Activated naive CD8-positive, alpha-beta T cell (primary cell): Measurements from ENCODE around the gene DENND1A.

ENCODE experiments used
- H3K27ac Mint-ChIP-seq: one replicate; pipeline ENCODE4 v1.8.0; 2021; ENCODE audit warnings: mixed read lengths
- H3K27me3 Mint-ChIP-seq: one replicate; pipeline ENCODE4 v1.8.0; 2021; ENCODE audit warnings: mixed read lengths
- H3K36me3 Mint-ChIP-seq: one replicate; pipeline ENCODE4 v1.8.0; 2021; ENCODE audit warnings: mixed read lengths
- H3K4me1 Mint-ChIP-seq: one replicate; pipeline ENCODE4 v1.8.0; 2021; ENCODE audit warnings: low read depth, mixed read lengths
- H3K4me3 Mint-ChIP-seq: one replicate; pipeline ENCODE4 v1.8.0; 2021; ENCODE audit warnings: mild to moderate bottlenecking, mixed read lengths
- H3K9me3 Mint-ChIP-seq: one replicate; pipeline ENCODE4 v1.8.0; 2021; ENCODE audit warnings: low read depth, mixed read lengths

Gene DENND1A

DNA sequence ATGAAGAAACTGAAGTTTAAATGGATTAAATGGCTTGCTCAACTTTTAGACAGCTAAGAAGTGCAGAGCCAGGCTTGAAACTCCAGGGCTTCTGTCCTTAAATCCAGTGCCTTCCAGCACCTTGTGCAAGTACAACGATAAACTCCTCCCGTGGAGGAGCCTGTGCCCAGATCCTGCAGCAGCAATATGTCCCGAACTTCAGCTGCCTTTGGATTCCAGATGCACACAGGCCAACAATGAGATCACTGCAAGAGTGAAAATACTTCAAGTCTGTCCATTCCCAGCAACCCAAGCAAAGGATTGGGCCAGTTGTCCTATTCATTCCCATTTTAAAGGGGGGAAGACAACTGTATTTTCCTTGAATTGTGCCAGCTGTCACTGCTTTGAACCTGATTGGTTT lies 374.3 kb downstream of the DENND1A start:
- Mint-ChIP-seq H3K4me1 (no peaks in the 10 kb centered on the region), H3K27me3 (no peaks in the 10 kb centered on the region), H3K36me3 (peaks cover 28% of the 10 kb centered on the region), H3K27ac (no peak overlapping the region), H3K9me3 (no peaks in the 10 kb centered on the region), H3K4me3 (no peak overlapping the region)

DNA sequence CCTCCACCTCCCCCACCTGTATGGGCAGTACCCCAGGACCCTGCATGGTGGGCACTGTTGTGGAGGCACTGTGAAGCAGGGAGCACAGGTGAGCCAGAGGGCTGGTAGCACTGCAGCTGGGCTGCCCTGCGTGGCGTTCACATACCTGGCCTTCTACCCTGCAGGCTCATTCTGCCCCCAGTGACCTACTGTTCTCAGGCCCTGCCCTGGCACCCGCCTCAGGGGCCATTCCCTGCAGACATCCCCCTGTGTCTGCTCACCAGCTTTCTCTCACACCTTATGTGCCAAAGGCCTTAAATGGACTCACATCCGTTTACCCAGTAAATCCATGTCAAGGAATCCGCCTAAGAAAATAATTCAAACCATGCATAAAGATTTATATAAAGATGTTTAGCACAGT lies 377.4 kb downstream of the DENND1A start:
- no peaks in the 10 kb centered on the region for H3K27me3 Mint-ChIP-seq
- no peaks in the 10 kb centered on the region for H3K9me3 Mint-ChIP-seq
- peaks cover 21% of the 10 kb centered on the region for H3K36me3 Mint-ChIP-seq
- H3K4me3 Mint-ChIP-seq: no peak overlapping the region
- H3K4me1 Mint-ChIP-seq: peaks cover 22% of the 10 kb centered on the region
- H3K27ac Mint-ChIP-seq: no peak overlapping the region

DNA sequence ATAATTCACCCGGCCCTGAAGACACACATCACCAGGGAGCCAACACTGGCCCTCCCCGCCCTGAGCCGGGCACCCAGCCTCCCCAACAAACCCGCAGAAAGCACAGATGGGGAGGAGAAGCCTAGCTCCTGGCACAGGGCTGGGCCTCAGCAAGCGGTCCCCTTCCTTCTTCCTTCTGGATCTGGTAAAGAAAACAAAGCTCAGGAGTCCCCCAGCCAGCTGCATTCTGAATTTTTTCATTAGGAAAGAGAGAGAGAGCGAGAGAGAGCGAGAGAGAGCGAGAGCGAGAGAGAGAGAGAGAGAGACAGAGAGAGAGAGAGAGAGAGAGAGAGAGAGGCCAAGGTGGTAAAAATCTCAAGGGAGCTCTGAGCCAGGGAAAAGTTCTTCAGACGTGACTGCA lies 378.2 kb downstream of the DENND1A start:
- no peaks in the 10 kb centered on the region for H3K9me3 Mint-ChIP-seq
- no peaks in the 10 kb centered on the region for H3K27me3 Mint-ChIP-seq
- H3K27ac Mint-ChIP-seq: no peak overlapping the region
- H3K4me1 Mint-ChIP-seq: peaks cover 22% of the 10 kb centered on the region
- H3K4me3 Mint-ChIP-seq: no peak overlapping the region
- peaks cover 19% of the 10 kb centered on the region for H3K36me3 Mint-ChIP-seq

DNA sequence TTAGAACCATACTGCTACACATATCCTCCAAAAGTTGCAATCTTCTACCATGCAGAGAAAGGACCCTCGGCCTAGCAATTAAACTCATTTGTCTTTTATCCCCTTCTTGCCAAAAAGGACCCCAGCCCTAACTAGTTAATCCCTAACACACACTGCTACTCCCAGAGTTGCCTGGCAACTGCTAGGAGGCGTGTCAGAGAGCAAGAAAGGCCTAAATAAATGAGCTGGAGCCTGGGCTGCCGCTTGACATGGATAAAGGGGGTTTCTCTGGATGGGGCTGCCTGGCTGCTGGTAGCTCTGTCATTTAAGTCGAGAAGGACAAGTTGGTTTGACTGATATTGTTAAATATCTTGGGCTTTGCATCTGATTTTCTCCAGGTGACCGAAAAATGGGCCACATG lies 379.1 kb downstream of the DENND1A start:
- Mint-ChIP-seq H3K27ac (no peak overlapping the region), H3K4me1 (peaks cover 22% of the 10 kb centered on the region), H3K36me3 (peaks cover 15% of the 10 kb centered on the region)

DNA sequence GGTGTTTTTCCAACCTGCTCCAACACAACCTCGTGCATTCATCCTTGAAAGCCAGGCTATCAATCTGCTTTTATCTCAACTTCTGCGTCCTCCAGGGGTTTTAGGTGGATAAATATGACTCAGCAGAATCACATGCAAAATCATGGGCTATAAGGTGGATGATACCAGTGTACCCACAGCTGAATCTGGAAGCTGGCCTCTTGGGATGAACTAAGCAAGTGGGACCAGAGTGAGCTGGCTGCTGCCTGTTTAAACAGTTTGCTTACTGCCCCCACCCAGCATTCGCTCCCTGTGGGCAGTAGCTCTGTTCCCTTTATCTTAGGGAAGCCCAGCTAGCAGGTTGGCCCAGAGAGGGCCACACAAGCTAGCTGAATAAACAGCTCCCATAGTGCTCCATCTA lies 379.9 kb downstream of the DENND1A start:
- Mint-ChIP-seq H3K4me3 (peak overlapping the region; percentile 31), H3K4me1 (peaks cover 22% of the 10 kb centered on the region), H3K36me3 (peaks cover 8% of the 10 kb centered on the region), H3K9me3 (no peaks in the 10 kb centered on the region), H3K27me3 (no peaks in the 10 kb centered on the region), H3K27ac (peak overlapping the region; percentile 95)

More for the DNA sequence above, 379.1 kb downstream of the DENND1A start:
- Mint-ChIP-seq H3K27me3 (no peaks in the 10 kb centered on the region), H3K4me3 (no peak overlapping the region), H3K9me3 (no peaks in the 10 kb centered on the region)

DNA sequence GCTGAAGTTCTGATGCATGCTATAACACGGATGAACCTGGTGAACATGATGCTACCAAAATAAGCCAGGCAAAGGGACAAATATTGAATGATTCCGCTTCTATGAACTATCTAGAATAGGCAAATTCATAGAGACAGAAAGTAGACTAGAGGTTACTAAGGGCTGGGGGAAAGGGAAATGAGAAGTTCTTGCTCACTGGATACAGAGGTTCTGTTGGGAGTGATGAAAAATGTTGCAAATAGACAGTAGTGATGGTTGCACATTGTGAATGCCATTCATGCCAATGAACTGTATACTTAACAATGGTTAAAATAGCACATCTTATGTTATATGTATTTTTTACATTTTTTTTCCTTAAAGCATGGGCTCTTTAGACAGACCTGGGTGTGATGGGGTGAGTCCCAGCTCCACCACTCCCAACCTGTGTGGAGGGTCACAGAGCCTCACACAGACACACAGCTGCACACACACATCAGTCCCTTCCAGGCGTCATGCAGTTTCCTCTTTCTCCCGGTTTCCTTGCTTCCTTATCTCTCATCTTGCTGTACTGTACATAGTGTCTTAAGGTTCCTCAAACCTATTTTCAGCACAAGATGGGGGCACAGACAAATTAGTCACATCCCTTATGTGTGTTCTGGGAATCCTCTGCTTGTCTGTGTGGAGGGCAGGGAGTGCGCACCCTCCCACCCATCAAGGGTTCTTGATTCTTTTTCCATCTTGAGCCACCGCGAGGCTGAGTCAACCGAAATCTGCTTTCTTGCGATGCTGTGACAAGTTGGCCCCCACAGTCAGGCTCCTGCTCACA lies 381.0 kb downstream of the DENND1A start:
- Mint-ChIP-seq H3K36me3 (peaks cover 5% of the 10 kb centered on the region), H3K27me3 (no peaks in the 10 kb centered on the region), H3K27ac (peak overlapping the region; percentile 95), H3K9me3 (no peaks in the 10 kb centered on the region), H3K4me1 (peaks cover 22% of the 10 kb centered on the region), H3K4me3 (peak overlapping the region; percentile 31)

DNA sequence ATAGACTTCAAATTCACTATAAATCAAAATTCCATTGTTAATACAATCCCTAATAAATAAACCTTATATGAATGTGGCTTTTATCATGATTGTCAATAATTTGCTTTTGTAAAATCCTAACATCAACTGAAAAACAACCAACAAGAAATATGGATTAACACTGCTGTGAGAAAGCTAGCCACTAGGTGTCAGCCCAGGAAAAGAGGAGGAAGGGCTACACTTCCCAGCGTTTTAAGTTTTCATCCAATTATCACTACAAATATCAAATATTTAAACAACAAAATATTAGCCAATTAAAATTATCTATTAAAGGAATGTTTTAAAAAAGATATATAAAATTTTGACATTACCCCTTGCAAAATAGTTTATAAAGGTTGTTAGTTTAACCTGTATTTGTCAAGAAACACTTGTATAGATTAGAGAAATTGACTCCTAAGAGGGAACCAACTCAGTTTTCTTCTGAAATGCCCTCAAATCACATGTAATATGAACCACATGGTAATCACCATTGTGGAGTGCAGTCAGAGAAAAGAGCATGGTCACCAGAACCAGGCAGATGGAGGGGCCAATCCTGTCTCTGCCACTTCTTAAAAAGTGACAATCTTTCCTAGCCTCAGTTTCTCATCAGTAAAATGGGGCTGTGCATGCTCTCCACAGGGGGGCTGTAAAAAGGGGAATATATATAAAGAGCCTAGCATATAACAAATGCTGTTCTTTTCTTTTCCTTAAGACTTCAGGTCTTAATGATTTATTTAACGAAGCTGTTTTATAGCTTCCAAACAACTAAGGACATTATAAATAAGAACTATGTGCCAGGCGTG lies 385.7 kb downstream of the DENND1A start:
- no peak overlapping the region for H3K27ac Mint-ChIP-seq
- no peaks in the 10 kb centered on the region for H3K27me3 Mint-ChIP-seq
- no peak overlapping the region for H3K4me3 Mint-ChIP-seq
- H3K4me1 Mint-ChIP-seq: peaks cover 11% of the 10 kb centered on the region
- peaks cover 16% of the 10 kb centered on the region for H3K36me3 Mint-ChIP-seq
- H3K9me3 Mint-ChIP-seq: no peaks in the 10 kb centered on the region

DNA sequence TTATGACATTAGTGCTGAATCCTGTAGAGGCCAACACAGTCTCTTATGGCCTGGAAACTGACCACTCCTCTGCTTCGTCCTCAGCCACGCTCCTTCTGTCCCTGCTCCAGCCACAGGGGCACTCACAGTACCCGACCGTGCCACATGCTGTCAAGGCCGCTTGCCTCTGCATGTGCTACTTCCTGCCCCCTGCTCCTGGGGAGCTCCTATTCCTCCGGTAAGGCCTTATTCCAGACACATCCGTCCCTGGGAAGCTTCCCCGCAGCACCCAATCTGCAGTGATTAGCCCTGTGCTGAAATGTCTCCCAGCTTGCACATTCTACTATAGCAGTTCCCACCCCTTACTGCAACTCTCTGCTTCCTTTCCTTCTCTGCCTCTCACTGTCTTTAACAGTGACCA lies 386.4 kb downstream of the DENND1A start:
- Mint-ChIP-seq H3K27me3 (no peaks in the 10 kb centered on the region), H3K27ac (no peak overlapping the region), H3K9me3 (no peaks in the 10 kb centered on the region), H3K36me3 (peaks cover 16% of the 10 kb centered on the region), H3K4me1 (peaks cover 4% of the 10 kb centered on the region), H3K4me3 (no peak overlapping the region)

DNA sequence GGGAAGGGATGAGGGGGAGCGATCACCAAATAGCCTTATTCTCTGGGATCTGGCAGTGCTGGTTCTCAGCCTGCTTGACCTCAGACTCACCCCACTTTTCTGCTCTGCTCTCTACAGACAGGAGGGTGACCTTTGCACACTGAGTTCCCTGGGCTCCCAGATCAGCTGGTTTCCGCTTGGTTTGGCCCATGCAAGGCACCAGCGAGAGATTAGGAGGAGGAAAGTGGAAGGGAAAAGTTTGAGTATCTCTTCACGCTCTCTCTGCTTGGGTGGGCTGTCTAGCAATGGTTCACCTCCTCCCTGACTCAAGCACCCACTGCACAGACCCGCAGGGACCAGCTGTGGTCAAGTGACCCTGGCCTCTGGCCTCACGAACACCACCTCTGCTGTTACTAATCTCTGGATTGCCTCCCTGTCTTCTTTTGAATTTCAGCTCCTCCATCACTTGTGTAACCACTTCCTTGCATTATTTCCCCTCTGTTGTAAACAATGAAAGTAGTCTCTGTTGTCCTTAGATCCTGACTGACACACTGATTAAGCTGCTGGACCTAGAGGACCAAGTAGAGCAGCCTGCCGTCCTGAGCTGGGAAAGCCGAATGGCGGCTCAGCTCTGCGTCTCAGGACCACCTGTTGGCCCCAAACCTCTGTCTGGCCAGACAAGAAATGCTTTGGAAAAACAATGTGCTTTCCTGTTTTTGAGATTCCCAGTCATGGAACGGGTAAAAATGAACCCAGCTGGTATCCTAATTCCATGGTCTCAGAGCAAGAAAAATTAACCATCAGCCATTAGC lies 387.3 kb downstream of the DENND1A start:
- Mint-ChIP-seq H3K4me1 (no peaks in the 10 kb centered on the region), H3K9me3 (no peaks in the 10 kb centered on the region), H3K36me3 (peaks cover 14% of the 10 kb centered on the region), H3K27me3 (no peaks in the 10 kb centered on the region), H3K4me3 (no peak overlapping the region), H3K27ac (no peak overlapping the region)

DNA sequence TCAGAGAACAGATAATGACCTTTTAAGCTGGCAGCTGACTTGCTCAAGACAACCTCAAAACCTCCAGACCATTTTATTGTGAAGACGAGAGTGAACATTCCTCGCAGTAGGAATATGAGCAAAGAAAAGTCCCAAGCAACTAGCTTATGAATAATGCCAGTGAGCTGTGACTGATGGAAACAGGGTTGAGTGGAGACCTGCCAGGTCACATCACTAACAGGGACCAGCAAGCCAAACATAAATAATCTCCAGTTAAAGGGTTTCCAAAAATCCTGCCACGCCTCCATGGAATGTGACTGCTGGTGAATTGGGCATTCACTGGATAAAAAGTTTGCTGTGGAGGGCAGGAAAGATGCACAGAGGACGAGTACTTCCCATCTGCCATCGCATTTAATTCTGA lies 388.5 kb downstream of the DENND1A start:
- Mint-ChIP-seq H3K36me3 (peaks cover 17% of the 10 kb centered on the region), H3K27ac (no peak overlapping the region), H3K4me3 (no peak overlapping the region), H3K27me3 (no peaks in the 10 kb centered on the region), H3K4me1 (peaks cover 6% of the 10 kb centered on the region), H3K9me3 (no peaks in the 10 kb centered on the region)

DNA sequence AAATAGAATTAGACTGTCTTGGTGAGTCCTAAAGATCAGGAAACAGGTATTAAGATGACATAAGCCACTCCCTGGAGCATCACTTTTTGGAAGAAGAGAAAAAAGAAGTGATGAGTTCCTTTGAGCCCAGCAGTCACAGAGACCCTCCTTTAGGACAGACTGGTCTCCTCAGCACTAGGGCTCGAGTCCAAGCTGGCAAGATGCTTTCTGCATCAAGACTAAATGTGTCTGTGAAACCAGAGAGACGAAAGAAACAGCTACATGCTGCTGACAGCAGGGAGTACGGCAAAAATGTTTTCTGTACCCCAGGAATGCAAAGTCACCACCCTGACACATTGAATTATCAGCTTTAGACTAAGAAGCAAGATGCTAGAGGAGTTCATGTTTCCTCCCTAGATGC lies 389.5 kb downstream of the DENND1A start:
- no peak overlapping the region for H3K27ac Mint-ChIP-seq
- H3K36me3 Mint-ChIP-seq: peaks cover 21% of the 10 kb centered on the region
- peaks cover 6% of the 10 kb centered on the region for H3K4me1 Mint-ChIP-seq
- H3K27me3 Mint-ChIP-seq: no peaks in the 10 kb centered on the region
- peaks cover 2% of the 10 kb centered on the region for H3K9me3 Mint-ChIP-seq
- no peak overlapping the region for H3K4me3 Mint-ChIP-seq

DNA sequence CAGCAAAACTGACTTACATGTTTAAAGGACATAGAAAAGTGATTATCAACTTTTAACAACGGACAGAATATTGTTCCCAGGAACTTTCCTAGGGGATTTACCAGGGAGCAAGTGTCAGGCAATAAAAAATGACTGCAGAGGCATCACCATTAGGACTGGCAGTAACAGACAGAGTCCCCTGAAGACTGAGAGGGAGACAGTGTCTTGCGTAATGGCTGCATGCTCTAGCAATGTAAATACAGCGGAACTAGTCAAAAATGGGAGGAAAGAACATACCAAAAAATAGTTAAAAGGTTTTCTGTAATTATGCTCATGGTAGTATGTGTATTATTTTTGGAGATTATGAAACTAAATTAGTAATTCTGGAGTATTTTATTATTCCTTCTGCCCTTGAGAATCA lies 392.1 kb downstream of the DENND1A start:
- H3K4me1 Mint-ChIP-seq: peaks cover 6% of the 10 kb centered on the region
- no peak overlapping the region for H3K27ac Mint-ChIP-seq
- H3K27me3 Mint-ChIP-seq: no peaks in the 10 kb centered on the region
- peaks cover 8% of the 10 kb centered on the region for H3K9me3 Mint-ChIP-seq
- H3K36me3 Mint-ChIP-seq: peaks cover 37% of the 10 kb centered on the region
- no peak overlapping the region for H3K4me3 Mint-ChIP-seq

DNA sequence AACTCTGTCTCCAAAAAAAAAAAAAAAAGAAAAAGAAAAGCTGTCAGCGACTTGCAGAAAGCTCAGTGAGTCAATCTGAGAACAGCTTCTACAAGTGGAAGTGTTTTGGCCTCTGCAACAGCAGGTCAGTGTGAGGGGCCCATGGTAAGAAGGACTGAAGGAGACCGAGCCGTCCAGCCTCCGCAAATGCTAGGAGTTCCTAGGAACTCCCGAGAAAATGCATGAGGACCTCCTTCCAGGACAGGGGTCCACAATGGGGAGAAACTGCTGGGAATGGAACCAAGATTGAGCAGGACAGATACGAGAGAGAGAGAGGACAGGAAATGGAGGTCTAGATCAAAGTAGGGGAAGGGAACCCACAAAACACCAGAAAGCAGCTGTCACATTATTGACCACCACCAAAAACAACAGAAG lies 393.5 kb downstream of the DENND1A start:
- Mint-ChIP-seq H3K9me3 (peaks cover 13% of the 10 kb centered on the region), H3K27me3 (no peaks in the 10 kb centered on the region), H3K4me3 (no peak overlapping the region), H3K36me3 (peaks cover 48% of the 10 kb centered on the region), H3K27ac (no peak overlapping the region), H3K4me1 (peaks cover 6% of the 10 kb centered on the region)

DNA sequence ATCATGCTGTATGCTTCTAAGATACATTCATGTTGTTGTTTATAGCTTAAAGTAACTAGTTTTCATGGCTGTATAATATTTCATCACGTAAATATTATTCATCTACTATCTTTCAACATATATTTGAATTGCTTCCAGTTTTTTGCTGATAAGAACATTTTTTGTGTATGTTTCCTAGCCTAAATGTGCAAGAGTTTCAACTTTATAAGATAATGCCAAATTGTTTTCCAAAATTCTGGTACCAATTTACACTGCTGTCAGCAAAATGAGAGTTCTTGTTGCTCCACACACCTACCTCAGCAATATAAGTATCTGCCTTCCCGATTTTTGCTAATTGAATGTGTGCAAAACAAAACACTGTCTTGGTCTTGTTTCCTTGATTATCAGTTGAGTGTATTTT lies 395.6 kb downstream of the DENND1A start:
- H3K27ac Mint-ChIP-seq: no peak overlapping the region
- H3K27me3 Mint-ChIP-seq: no peaks in the 10 kb centered on the region
- peaks cover 50% of the 10 kb centered on the region for H3K36me3 Mint-ChIP-seq
- H3K9me3 Mint-ChIP-seq: peaks cover 18% of the 10 kb centered on the region
- no peak overlapping the region for H3K4me3 Mint-ChIP-seq
- peaks cover 6% of the 10 kb centered on the region for H3K4me1 Mint-ChIP-seq

DNA sequence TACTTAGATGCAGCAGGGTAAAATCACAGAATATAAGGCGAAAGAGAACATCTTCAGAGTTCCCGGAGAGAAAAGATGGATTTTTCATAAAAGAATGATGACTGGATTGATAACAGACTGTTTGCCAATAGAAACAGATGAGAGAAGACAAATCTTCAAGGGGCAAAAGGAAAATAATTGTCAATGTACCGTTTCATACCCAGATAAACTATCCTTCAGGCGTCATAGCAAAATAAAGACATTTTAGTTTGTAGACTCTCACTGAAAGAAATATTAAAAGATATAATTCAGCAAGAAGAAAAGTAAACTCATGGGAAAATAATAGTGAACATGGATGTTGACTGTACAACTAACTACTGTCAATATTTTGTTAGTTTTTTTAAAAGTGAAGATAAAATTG lies 399.7 kb downstream of the DENND1A start:
- Mint-ChIP-seq H3K9me3 (peaks cover 15% of the 10 kb centered on the region), H3K4me3 (no peak overlapping the region), H3K4me1 (no peaks in the 10 kb centered on the region), H3K27ac (no peak overlapping the region), H3K27me3 (no peaks in the 10 kb centered on the region), H3K36me3 (peaks cover 42% of the 10 kb centered on the region)
